ENCODE data around the gene AKR1C2. TPM values are rescaled to one million over a fixed set of nuclear protein-coding genes. Genes with fewer than 3 reads are reported as not detected.
"Not testable (repeated sequence)": the region's sequence is repeated elsewhere in the genome, so short reads cannot be mapped to it uniquely, and the experiment has no call there.

AKR1C2 gene
- total and polyA plus RNA-seq, 9 of the 15 experiments (the other 6 are each of a cell fraction or from before 2014, with no cell fraction given): 13.8 to 74.0 (median 30.5) TPM

DNA sequence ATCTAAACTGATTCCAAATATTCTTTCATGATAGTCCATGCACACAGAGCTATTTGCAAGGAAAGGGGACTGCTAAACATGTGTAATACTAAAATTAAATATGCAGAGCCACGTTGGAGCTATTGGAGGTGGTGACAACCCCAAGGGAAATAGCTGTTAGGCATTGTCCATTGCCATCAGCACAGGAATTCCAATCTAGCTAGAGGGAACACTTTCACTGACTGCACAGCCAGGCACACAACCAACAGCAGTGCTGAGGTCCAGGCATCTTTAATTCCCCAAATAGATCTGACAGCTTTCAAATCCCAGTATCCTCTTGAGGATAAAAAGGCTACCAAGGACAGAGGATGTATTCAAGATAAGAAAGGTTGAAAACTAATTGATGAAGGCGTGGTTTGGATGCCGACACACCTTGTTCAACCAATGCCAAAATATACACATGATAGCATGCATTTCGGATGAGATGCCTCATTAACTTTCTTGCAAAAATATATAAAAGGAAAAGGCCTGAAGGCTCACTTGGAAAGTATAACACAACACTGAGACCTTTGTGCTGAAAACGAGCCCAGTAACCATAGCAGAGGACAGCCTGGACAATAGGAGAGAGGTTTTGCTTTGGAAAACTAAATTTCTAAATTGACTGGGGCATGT is 52.0 kb downstream of the AKR1C2 start:
- H3K4me1 ChIP-seq (replicated peaks in 1 of 2; ENCODE audit: control insufficient read depth in 2 of 2, insufficient read depth in 2 of 2, low read length in 2 of 2); H3K27me3 ChIP-seq (ENCODE audit: control insufficient read depth in 2 of 2, insufficient read depth in 2 of 2, low read length in 2 of 2); DNase-seq (ENCODE audit: extremely low read depth in 1 of 4, low spot score in 3 of 4); BruUV-seq (replicated peaks); in situ Hi-C loops (cut with MboI); H4K20me1 ChIP-seq (replicated peaks; ENCODE audit: control insufficient read depth, insufficient read depth, low read length); CTCF ChIA-PET (ENCODE audit: low intra/inter-chr PET ratio); H3K4me2 ChIP-seq (ENCODE audit: insufficient read depth, low read length); H3K9ac ChIP-seq (ENCODE audit: insufficient read depth in 1 of 2, low read depth in 2 of 2, low read length in 2 of 2); H3K79me2 ChIP-seq (ENCODE audit: control insufficient read depth, insufficient read depth, low read length); H2AFZ ChIP-seq (ENCODE audit: low read depth, low read length); intact Hi-C loops (cut with micrococcal nuclease); H3K36me3 ChIP-seq (ENCODE audit: control insufficient read depth, insufficient read depth, low read length); FAIRE-seq; H3K9me3 ChIP-seq (replicated peaks; ENCODE audit: control insufficient read depth, insufficient read depth, low read depth, low read length); ATAC-seq; H3K9me1 ChIP-seq (ENCODE audit: control insufficient read depth, insufficient read depth, low read length); H3K27ac ChIP-seq (ENCODE audit: extremely low read depth, low read depth, low read length); H3K4me3 ChIP-seq: not testable (repeated sequence)
- POLR2A ChIA-PET: interaction anchor here (1.0 kb wide), 1 partner anchor 19 kb away, joined by 3 read pairs; no protein-coding TSS in a partner anchor
- WGBS (ENCODE audit: insufficient coverage, low coverage, missing lambda C conversion rate): 26% methylated on average over 3 of the region's 5 CpGs

DNA sequence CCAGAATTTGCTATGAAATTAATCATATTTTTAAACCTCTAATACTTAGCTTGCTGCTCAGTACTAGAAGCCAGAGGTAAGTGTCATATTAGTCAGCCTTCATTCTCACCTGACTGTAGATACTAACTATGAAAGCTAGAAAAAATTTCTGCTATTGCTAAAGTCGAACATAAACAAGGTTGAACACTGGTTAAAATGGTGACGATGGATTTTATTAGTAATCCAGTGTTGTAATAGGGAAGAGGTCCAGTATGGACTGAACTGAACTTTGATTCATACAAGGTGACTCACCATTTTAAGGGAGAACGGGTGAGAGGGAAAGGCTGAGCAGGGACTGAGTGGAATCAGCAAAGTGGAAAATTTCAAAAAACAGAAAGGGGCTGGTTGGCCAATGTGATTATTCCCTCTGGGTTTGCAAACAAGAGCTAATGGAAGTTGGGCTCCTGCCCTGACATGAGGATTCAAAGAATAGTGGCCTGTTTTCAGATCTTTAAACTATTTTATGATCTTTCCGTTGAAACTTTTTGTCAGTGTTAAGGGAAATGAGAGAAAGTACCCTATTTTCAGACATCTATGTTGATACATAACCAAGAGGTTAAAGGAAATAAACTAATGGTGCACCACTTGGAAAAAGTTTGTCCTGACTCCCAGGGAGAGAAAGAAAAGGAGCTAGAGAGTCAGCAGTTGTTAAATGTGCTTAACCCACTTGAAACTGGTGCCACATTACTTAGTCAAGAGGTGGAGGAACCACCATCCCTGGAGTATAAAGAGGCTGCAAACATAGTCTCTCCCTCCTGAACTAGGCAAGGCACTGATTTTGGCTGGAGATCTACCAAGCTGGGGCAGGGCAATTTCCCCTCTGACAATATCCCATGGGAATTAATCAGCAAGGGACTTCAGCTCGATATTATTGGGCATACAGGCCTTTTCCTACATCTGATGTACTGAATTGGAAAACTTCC is 55.7 kb downstream of the AKR1C2 start:
- no peak for DNase-seq (ENCODE audit: extremely low read depth in 1 of 4, low spot score in 3 of 4)
- Histone ChIP-seq H3K79me2 (ENCODE audit: control insufficient read depth, insufficient read depth, low read length) (no peaks in the 10 kb centered on the region), H3K27ac (ENCODE audit: extremely low read depth, low read depth, low read length) (no peak overlapping the region), H3K9ac (ENCODE audit: insufficient read depth in 1 of 2, low read depth in 2 of 2, low read length in 2 of 2) (no peak overlapping the region), H4K20me1 (replicated peaks; ENCODE audit: control insufficient read depth, insufficient read depth, low read length) (no peaks in the 10 kb centered on the region), H3K36me3 (ENCODE audit: control insufficient read depth, insufficient read depth, low read length) (no peaks in the 10 kb centered on the region), H3K4me3 (no peak overlapping the region), H3K4me1 (replicated peaks in 1 of 2; ENCODE audit: control insufficient read depth in 2 of 2, insufficient read depth in 2 of 2, low read length in 2 of 2) (peaks cover 0 to 1% of the 10 kb centered on the region in 2 experiments; a peak in 2 of 5 replicates), H3K27me3 (ENCODE audit: control insufficient read depth in 2 of 2, insufficient read depth in 2 of 2, low read length in 2 of 2) (no peaks in the 10 kb centered on the region), H3K9me3 (replicated peaks; ENCODE audit: control insufficient read depth, insufficient read depth, low read depth, low read length) (no peaks in the 10 kb centered on the region; the same call in 1 of the 2 replicates), H2AFZ (ENCODE audit: low read depth, low read length) (0 out of 2 replicates have a peak overlapping the region, but pooled peaks have one; percentile 1), H3K9me1 (ENCODE audit: control insufficient read depth, insufficient read depth, low read length) (no peaks in the 10 kb centered on the region), H3K4me2 (ENCODE audit: insufficient read depth, low read length) (no peak overlapping the region)
- ATAC-seq: no peak
- no peak for FAIRE-seq
- ChIA-PET CTCF (ENCODE audit: low intra/inter-chr PET ratio) (no interaction called here), POLR2A (interaction anchor here (1.2 kb wide), 1 partner anchor 8 kb away, joined by 3 read pairs; no protein-coding TSS in a partner anchor)
- in situ Hi-C loops (cut with MboI) (no loop called here), intact Hi-C loops (cut with micrococcal nuclease) (no loop called here)
- BruUV-seq (replicated peaks): no TSS peak
- WGBS (ENCODE audit: insufficient coverage, low coverage, missing lambda C conversion rate): 27% methylated on average over 5 of the region's 5 CpGs
- TF ChIP-seq ZNF589 (CRISPR knock-in tag; IDR thresholded peaks at IDR 0.05; ENCODE audit: low read depth) (no peak), NFIC (IDR thresholded peaks at IDR 0.05) (no peak), KDM1A (IDR thresholded peaks at IDR 0.05) (no peak), POLR2A (conservative IDR thresholded peaks at IDR 0.05) (no peak), ZNF668 (CRISPR knock-in tag; IDR thresholded peaks at IDR 0.05) (no peak), ARID1B (IDR thresholded peaks at IDR 0.05) (0 out of 2 replicates have a peak, but pooled peaks have one; percentile 8), C11orf30 (IDR thresholded peaks at IDR 0.05; ENCODE audit: low read depth) (peak; percentile 38; the same call in 1 of the 2 replicates), JUND (IDR thresholded peaks at IDR 0.05; ENCODE audit: borderline replicate concordance, low read depth, low read length) (peak; percentile 66; the same call in 1 of the 2 replicates), JUND (tag; IDR thresholded peaks at IDR 0.05; ENCODE audit: borderline replicate concordance, low read depth, low read length) (peak; percentile 35; the same call in 1 of the 3 replicates), CHD4 (IDR thresholded peaks at IDR 0.05; ENCODE audit: insufficient read depth, insufficient replicate concordance, low read depth, low read length, poor library complexity, severe bottlenecking) (no peak), NFYB (IDR thresholded peaks at IDR 0.05; ENCODE audit: extremely low read depth, insufficient read length) (no peak), ERF (CRISPR knock-in tag; IDR thresholded peaks at IDR 0.05) (no peak)
- TF ChIP-seq, protein P1, sequence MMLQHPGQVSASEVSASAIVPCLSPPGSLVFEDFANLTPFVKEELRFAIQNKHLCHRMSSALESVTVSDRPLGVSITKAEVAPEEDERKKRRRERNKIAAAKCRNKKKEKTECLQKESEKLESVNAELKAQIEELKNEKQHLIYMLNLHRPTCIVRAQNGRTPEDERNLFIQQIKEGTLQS (IDR thresholded peaks at IDR 0.05): peak; percentile 78
- TF ChIP-seq, protein P1 (CRISPR knock-in tag; conservative IDR thresholded peaks at IDR 0.05): no peak

All from K562 (cell line).